ENCODE results near the gene DNAJC16.

DNA sequence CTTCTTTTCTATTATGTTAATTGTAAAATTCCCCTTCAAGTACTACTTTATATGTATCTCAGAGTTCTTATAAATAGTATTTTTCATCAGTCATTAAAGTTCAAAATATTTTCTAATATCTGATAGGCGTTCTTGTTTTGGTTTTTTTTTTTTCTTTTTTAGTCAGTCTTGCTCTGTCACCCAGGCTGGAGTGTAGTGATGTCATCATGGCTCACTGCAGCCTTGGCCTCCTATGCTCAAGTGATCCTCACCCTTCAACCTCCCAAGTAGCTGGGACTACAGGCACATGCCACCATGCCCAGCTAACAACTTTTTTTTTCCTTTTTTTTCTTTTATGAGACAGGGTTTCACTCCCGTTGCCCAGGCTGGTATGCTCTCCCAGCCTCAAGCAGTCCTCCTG is 30.9 kb downstream of the DNAJC16 start:
- TF ChIP-seq, protein P1, sequence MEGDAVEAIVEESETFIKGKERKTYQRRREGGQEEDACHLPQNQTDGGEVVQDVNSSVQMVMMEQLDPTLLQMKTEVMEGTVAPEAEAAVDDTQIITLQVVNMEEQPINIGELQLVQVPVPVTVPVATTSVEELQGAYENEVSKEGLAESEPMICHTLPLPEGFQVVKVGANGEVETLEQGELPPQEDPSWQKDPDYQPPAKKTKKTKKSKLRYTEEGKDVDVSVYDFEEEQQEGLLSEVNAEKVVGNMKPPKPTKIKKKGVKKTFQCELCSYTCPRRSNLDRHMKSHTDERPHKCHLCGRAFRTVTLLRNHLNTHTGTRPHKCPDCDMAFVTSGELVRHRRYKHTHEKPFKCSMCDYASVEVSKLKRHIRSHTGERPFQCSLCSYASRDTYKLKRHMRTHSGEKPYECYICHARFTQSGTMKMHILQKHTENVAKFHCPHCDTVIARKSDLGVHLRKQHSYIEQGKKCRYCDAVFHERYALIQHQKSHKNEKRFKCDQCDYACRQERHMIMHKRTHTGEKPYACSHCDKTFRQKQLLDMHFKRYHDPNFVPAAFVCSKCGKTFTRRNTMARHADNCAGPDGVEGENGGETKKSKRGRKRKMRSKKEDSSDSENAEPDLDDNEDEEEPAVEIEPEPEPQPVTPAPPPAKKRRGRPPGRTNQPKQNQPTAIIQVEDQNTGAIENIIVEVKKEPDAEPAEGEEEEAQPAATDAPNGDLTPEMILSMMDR (IDR thresholded peaks at IDR 0.05; ENCODE audit: insufficient read depth, low read length, poor library complexity, severe bottlenecking): no peak
- TF ChIP-seq EZH2phosphoT487 (conservative IDR thresholded peaks at IDR 0.05; ENCODE audit: low read length): no peak

All from SU-DHL-6 (cell line).